Stimulated activated CD4-positive, alpha-beta T cell treated with anti-CD3 and anti-CD28 coated beads, Interleukin-4, amount 100 ng/mL, for 24 hours (primary cell): ENCODE data around the gene FAAH.
A peak's percentile ranks its signal among the peaks of the same experiment; 100 is the strongest.
"Not testable (repeated sequence)": the region's sequence is repeated elsewhere in the genome, so short reads cannot be mapped to it uniquely, and the experiment has no call there.

Experiments used
- DNase-seq: peaks from one replicate; pipeline ENCODE4 v3.0.0-alpha.2; 2020

The FAAH gene

GRCh38 chr1:46394108-46394871 is at the start of gene FAAH:
FAAH (plus strand) TSS chr1:46394317; CDS start chr1:46394349, 32 bp downstream.
- DNase-seq: peak; percentile 42

- DNase-seq: no peak
These were observed 49.6 kb upstream of the FAAH start for GRCh38 chr1:46344481-46344880.

- no peak for DNase-seq
These were observed 48.8 kb upstream of the FAAH start for GRCh38 chr1:46345281-46345680.

- no peak for DNase-seq
These were observed 41.8 kb upstream of the FAAH start for GRCh38 chr1:46352363-46352762.

- DNase-seq: not testable (repeated sequence)
These were observed 38.2 kb upstream of the FAAH start for GRCh38 chr1:46355920-46356319.

- DNase-seq: no peak
These were observed 32.0 kb upstream of the FAAH start for GRCh38 chr1:46362158-46362557.

GRCh38 chr1:46363121-46363520 is 31.0 kb upstream of the FAAH start:
- DNase-seq: no peak

GRCh38 chr1:46364612-46365011 is 29.5 kb upstream of the FAAH start:
- no peak for DNase-seq

GRCh38 chr1:46365796-46366195 is 28.3 kb upstream of the FAAH start:
- DNase-seq: not testable (repeated sequence)

- no peak for DNase-seq
These were observed 27.0 kb upstream of the FAAH start for GRCh38 chr1:46367072-46367471.

GRCh38 chr1:46367701-46368100 is 26.4 kb upstream of the FAAH start:
- not testable (repeated sequence) for DNase-seq

- DNase-seq: no peak
These were observed 25.3 kb upstream of the FAAH start for GRCh38 chr1:46368791-46369190.

GRCh38 chr1:46369542-46370213 is 24.4 kb upstream of the FAAH start:
- no peak for DNase-seq

- DNase-seq: no peak
These were observed 23.9 kb upstream of the FAAH start for GRCh38 chr1:46370214-46370633.

- no peak for DNase-seq
These were observed 21.7 kb upstream of the FAAH start for GRCh38 chr1:46372431-46372830.

GRCh38 chr1:46379996-46380395 is 14.1 kb upstream of the FAAH start:
- no peak for DNase-seq

- no peak for DNase-seq
These were observed 13.6 kb upstream of the FAAH start for GRCh38 chr1:46380508-46380907.

GRCh38 chr1:46393510-46393909 is 607 bp upstream of the FAAH start:
- DNase-seq: no peak

- no peak for DNase-seq
These were observed 852 bp downstream of the FAAH start for GRCh38 chr1:46394872-46395465.

GRCh38 chr1:46396441-46397398 is 2.6 kb downstream of the FAAH start:
- no peak for DNase-seq

- DNase-seq: no peak
These were observed 5.2 kb downstream of the FAAH start for GRCh38 chr1:46399307-46399706.

- no peak for DNase-seq
These were observed 6.3 kb downstream of the FAAH start for GRCh38 chr1:46400421-46400820.
